Smooth muscle cell (in vitro differentiated cells): ENCODE results near the gene GNAZ. TPM values are rescaled to one million over a fixed set of nuclear protein-coding genes. Genes with fewer than 3 reads are reported as not detected.

Experiments
- DNase-seq: peaks from one replicate; lab custom pipeline; 2025; ENCODE audit not compliant: unreplicated experiment; lab: John Stamatoyannopoulos, UW
- H2AFZ ChIP-seq: fragments of 200-600 bp; sonication (generic); 2 replicates; pipeline ENCODE4 v1.6.0; 2016; ENCODE audit warnings: antibody characterized with exemption, low read depth, mild to moderate bottlenecking
- H3F3A ChIP-seq: fragments of 200-600 bp; sonication (generic); 2 replicates; pipeline ENCODE4 v1.6.0; 2017; ENCODE audit warnings: antibody characterized with exemption, low read depth
- H3K27ac ChIP-seq: fragments of 200-600 bp; sonication (generic); 2 replicates; pipeline ENCODE4 v1.5.1; 2016; ENCODE audit warnings: low read depth, mild to moderate bottlenecking
- H3K27me3 ChIP-seq: fragments of 200-600 bp; sonication (generic); 2 replicates; pipeline ENCODE4 v1.6.1; 2016; ENCODE audit warnings: low read depth, mild to moderate bottlenecking
- H3K36me3 ChIP-seq: fragments of 200-600 bp; sonication (generic); 2 replicates; pipeline ENCODE4 v1.5.1; 2016; ENCODE audit warnings: low read depth
- H3K4me1 ChIP-seq: fragments of 200-600 bp; sonication (generic); 2 replicates; pipeline ENCODE4 v1.5.1; 2016; ENCODE audit warnings: low read depth
- H3K4me2 ChIP-seq: fragments of 200-600 bp; sonication (generic); 2 replicates; pipeline ENCODE4 v1.6.0; 2016; ENCODE audit warnings: mild to moderate bottlenecking
- H3K4me3 ChIP-seq: fragments of 200-600 bp; sonication (generic); 2 replicates; pipeline ENCODE4 v1.5.1; 2016; ENCODE audit warnings: mild to moderate bottlenecking
- H3K79me2 ChIP-seq: fragments of 200-600 bp; sonication (generic); 2 replicates; pipeline ENCODE4 v1.6.0; 2016; ENCODE audit warnings: low read depth, mild to moderate bottlenecking
- H3K9ac ChIP-seq: fragments of 200-600 bp; sonication (generic); 2 replicates; pipeline ENCODE4 v1.6.0; 2016; ENCODE audit warnings: low read depth
- H3K9me3 ChIP-seq: fragments of 200-600 bp; sonication (generic); replicated peaks from 2 replicates; pipeline ENCODE4 v1.5.1; 2016; ENCODE audit warnings: low read depth
- H4K20me1 ChIP-seq: fragments of 200-600 bp; sonication (generic); 2 replicates; pipeline ENCODE4 v1.6.0; 2016; ENCODE audit warnings: low read depth
- WGBS: methylation state at CpG from one replicate; pipeline ENCODE4 v1.1.7; 2016; ENCODE audit warnings: low lambda C conversion rate; 5-methylcytosine and 5-hydroxymethylcytosine counted together
- polyA plus RNA-seq: library from polyadenylated mRNA; unstranded; fragments of >200 nt; fragmentation: Nextera tagmentation; extraction: Ambion mirVana; gene quantifications from 2 replicates; pipeline ENCODE4 v1.2.1, GENCODE V29; 2016
- total RNA-seq: library from RNA; depleted of rRNA; stranded (reverse); fragments of >200 nt; gene quantifications from 2 replicates; pipeline ENCODE4 v1.2.3, GENCODE V29; 2014
- TF ChIP-seq, protein P1 (sequence below): fragments of 200-600 bp; sonication (generic); IDR thresholded peaks from 2 replicates; pipeline ENCODE4 v1.5.1; 2017; ENCODE audit warnings: borderline replicate concordance, mild to moderate bottlenecking, antibody characterized with exemption; ENCODE audit not compliant: insufficient read depth, poor library complexity, severe bottlenecking

The GNAZ gene
- total and polyA plus RNA-seq, 2 experiments from 2014 or later, result 0.50 to 1.2 TPM

GRCh38 chr22:23105919-23106318 lies 35.6 kb downstream of the GNAZ start:
- H3K9ac ChIP-seq, result no peak overlapping the region
- no peak for DNase-seq
- H3K4me2 ChIP-seq, result no peak overlapping the region
- 93% methylated on average over 5 of the region's 5 CpGs for WGBS
- no peak overlapping the region for H3K27ac ChIP-seq
- H3K79me2 ChIP-seq, result no peaks in the 10 kb centered on the region
- H3K4me3 ChIP-seq, result no peak overlapping the region
- no peaks in the 10 kb centered on the region for H4K20me1 ChIP-seq
- H3K27me3 ChIP-seq, result no peaks in the 10 kb centered on the region
- H3K36me3 ChIP-seq, result no peaks in the 10 kb centered on the region
- H3K9me3 ChIP-seq, result no peaks in the 10 kb centered on the region
- H2AFZ ChIP-seq, result no peak overlapping the region
- no peaks in the 10 kb centered on the region for H3K4me1 ChIP-seq
- no peaks in the 10 kb centered on the region for H3F3A ChIP-seq
- TF ChIP-seq, protein P1, sequence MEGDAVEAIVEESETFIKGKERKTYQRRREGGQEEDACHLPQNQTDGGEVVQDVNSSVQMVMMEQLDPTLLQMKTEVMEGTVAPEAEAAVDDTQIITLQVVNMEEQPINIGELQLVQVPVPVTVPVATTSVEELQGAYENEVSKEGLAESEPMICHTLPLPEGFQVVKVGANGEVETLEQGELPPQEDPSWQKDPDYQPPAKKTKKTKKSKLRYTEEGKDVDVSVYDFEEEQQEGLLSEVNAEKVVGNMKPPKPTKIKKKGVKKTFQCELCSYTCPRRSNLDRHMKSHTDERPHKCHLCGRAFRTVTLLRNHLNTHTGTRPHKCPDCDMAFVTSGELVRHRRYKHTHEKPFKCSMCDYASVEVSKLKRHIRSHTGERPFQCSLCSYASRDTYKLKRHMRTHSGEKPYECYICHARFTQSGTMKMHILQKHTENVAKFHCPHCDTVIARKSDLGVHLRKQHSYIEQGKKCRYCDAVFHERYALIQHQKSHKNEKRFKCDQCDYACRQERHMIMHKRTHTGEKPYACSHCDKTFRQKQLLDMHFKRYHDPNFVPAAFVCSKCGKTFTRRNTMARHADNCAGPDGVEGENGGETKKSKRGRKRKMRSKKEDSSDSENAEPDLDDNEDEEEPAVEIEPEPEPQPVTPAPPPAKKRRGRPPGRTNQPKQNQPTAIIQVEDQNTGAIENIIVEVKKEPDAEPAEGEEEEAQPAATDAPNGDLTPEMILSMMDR, result no peak

GRCh38 chr22:23106344-23106743 lies 36.0 kb downstream of the GNAZ start:
- no peaks in the 10 kb centered on the region for H3K27me3 ChIP-seq
- TF ChIP-seq, protein P1, result no peak
- H4K20me1 ChIP-seq, result no peaks in the 10 kb centered on the region
- H3K9ac ChIP-seq, result no peak overlapping the region
- no peaks in the 10 kb centered on the region for H3K4me1 ChIP-seq
- no peaks in the 10 kb centered on the region for H3F3A ChIP-seq
- 96% methylated on average over 4 of the region's 4 CpGs for WGBS
- H3K4me3 ChIP-seq, result no peak overlapping the region
- no peaks in the 10 kb centered on the region for H3K79me2 ChIP-seq
- no peak for DNase-seq
- H3K4me2 ChIP-seq, result no peak overlapping the region
- no peaks in the 10 kb centered on the region for H3K9me3 ChIP-seq
- H2AFZ ChIP-seq, result no peak overlapping the region
- H3K27ac ChIP-seq, result no peak overlapping the region
- no peaks in the 10 kb centered on the region for H3K36me3 ChIP-seq

- TF ChIP-seq, protein P1, result no peak
- H4K20me1 ChIP-seq, result no peaks in the 10 kb centered on the region
- H3K4me2 ChIP-seq, result no peak overlapping the region
- H3F3A ChIP-seq, result no peaks in the 10 kb centered on the region
- no peak for DNase-seq
- no peak overlapping the region for H3K27ac ChIP-seq
- 77% methylated on average over 8 of the region's 8 CpGs for WGBS
- H2AFZ ChIP-seq, result no peak overlapping the region
- no peaks in the 10 kb centered on the region for H3K36me3 ChIP-seq
- no peaks in the 10 kb centered on the region for H3K4me1 ChIP-seq
- no peaks in the 10 kb centered on the region for H3K79me2 ChIP-seq
- H3K9ac ChIP-seq, result no peak overlapping the region
- H3K27me3 ChIP-seq, result no peaks in the 10 kb centered on the region
- no peak overlapping the region for H3K4me3 ChIP-seq
- no peaks in the 10 kb centered on the region for H3K9me3 ChIP-seq
These were observed 36.6 kb downstream of the GNAZ start for GRCh38 chr22:23106906-23107367.

DNA sequence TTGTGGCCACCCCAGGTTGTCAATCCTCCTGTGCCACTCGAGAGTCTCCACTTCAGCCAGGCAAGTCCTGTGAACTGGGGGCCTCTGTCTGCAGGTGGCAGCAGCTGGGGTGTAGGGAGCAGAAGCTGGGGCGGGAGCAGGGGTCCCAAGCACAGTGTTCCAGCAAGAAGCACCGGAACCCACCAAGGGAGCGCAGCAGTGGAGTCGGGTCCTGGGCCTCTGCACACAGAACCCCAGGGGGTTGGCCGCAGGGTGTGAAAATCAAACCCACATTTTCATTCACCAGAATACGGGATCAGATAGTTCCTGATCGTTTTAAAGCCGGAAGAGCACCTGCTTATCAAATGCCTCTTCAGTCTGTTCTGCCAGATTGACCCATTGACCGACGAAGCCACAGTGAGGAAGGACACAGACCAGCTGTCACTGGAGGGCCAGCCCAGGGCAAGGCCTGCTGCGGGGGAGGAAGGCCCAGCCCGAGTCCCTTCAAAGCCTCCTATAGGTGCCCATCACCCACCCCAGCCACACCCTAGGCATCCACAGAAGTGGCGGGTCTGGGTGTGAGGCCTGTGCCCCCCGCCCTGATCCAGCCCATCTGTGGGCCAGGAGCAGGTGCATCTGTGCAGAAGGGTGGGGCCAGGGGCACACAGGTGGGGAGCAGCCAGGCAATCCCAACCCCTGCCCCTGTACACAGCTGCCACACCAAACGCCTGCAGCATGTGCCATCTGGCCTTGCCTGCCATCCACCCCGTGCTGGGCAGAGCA lies 37.3 kb downstream of the GNAZ start:
- WGBS, result 96% methylated on average over 17 of the region's 17 CpGs
- Histone ChIP-seq H2AFZ (no peak overlapping the region), H3F3A (no peaks in the 10 kb centered on the region), H3K27ac (no peak overlapping the region), H3K4me1 (no peaks in the 10 kb centered on the region), H3K4me2 (no peak overlapping the region), H3K36me3 (no peaks in the 10 kb centered on the region), H4K20me1 (no peaks in the 10 kb centered on the region), H3K9me3 (no peaks in the 10 kb centered on the region), H3K4me3 (no peak overlapping the region), H3K27me3 (no peaks in the 10 kb centered on the region), H3K9ac (no peak overlapping the region), H3K79me2 (no peaks in the 10 kb centered on the region)
- TF ChIP-seq, protein P1, result no peak
- no peak for DNase-seq
